ENCODE results near the gene CAMTA1.

DNA sequence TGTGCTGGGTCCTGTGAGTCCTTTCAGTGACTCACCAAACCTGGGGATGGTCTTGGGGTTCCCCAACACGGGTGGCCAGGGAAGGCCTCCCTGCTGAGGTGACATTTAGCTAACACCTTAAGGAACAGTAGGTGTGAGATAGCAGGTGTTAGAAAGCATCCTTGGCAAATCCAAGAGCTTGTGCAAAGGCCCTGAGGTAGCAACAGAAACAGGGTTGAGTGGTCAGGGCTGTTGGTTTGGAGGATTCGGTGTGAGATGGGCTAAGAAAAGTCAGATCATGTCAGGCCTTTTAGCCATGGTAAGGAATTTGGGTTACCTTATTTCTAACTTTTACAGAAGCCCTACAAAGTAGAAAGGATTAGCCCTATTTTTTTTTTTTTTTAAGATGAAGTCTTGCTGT lies 343.0 kb downstream of the CAMTA1 start:
- TF ChIP-seq POLR2A (IDR thresholded peaks at IDR 0.05; ENCODE audit: low read length) (no peak), GATA1 (IDR thresholded peaks at IDR 0.05; ENCODE audit: low read depth, low read length) (no peak)

Measured in erythroblast (primary cell).